Chondrocyte (in vitro differentiated cells): ENCODE results near the gene XPNPEP3. TPM values are rescaled to one million over a fixed set of nuclear protein-coding genes. Genes with fewer than 3 reads are reported as not detected.
"Not testable (repeated sequence)": the region's sequence is repeated elsewhere in the genome, so short reads cannot be mapped to it uniquely, and the experiment has no call there.

Source experiments
- DNase-seq: peaks from one replicate; pipeline ENCODE4 v3.0.0; 2021; ENCODE audit warnings: mixed read lengths, low spot score
- H3K27ac Mint-ChIP-seq: one replicate; pipeline ENCODE4 v1.8.0; 2021; ENCODE audit warnings: mild to moderate bottlenecking, moderate library complexity, mixed read lengths; ENCODE audit not compliant: unreplicated experiment
- H3K27me3 Mint-ChIP-seq: 2 replicates; pipeline ENCODE4 v1.8.0; 2021; ENCODE audit warnings: low read depth, mixed read lengths
- H3K36me3 Mint-ChIP-seq: 2 replicates; pipeline ENCODE4 v1.8.0; 2021; ENCODE audit warnings: low read depth, mixed read lengths
- H3K4me1 Mint-ChIP-seq: 2 replicates; pipeline ENCODE4 v1.8.0; 2021; ENCODE audit warnings: low read depth, mild to moderate bottlenecking, mixed read lengths
- H3K4me3 Mint-ChIP-seq: one replicate; pipeline ENCODE4 v1.8.0; 2021; ENCODE audit warnings: mild to moderate bottlenecking, moderate library complexity, mixed read lengths; ENCODE audit not compliant: unreplicated experiment
- H3K9me3 Mint-ChIP-seq: 2 replicates; pipeline ENCODE4 v1.8.0; 2021; ENCODE audit warnings: low read depth, mixed read lengths
- CTCF ChIP-seq: fragments of 200-600 bp; sonication (generic); IDR thresholded peaks from 2 replicates; pipeline ENCODE4 v1.5.0; 2021; ENCODE audit warnings: antibody characterized with exemption, mild to moderate bottlenecking, moderate library complexity
- total RNA-seq: library from RNA; stranded (reverse); gene quantifications from 3 replicates; pipeline ENCODE4 v1.2.1, GENCODE V29; 2021

The XPNPEP3 gene
- total RNA-seq, 1 donor from 2014 or later, result 15.3 TPM

- Mint-ChIP-seq H3K27me3 (no peaks in the 10 kb centered on the region), H3K4me3 (peak within 1 kb of the TSS; percentile 96), H3K27ac (peak within 1 kb of the TSS; percentile 93), H3K4me1 (peaks cover 28% of the 10 kb centered on the region), H3K36me3 (peaks cover 3% of the 10 kb centered on the region), H3K9me3 (no peaks in the 10 kb centered on the region)
- DNase-seq, result no peak
- TF ChIP-seq CTCF, result peak; percentile 76
Measured at GRCh38 chr22:40818747-40819598, 38.0 kb upstream of the XPNPEP3 start, which contains the start of gene SLC25A17. Gene SLC25A17, minus strand, starts transcription at chr22:40819346. Its CDS starts 98 bp downstream, at chr22:40819248.

GRCh38 chr22:40819599-40820140 is 37.3 kb upstream of the XPNPEP3 start:
- TF ChIP-seq CTCF, result no peak
- H3K27me3 Mint-ChIP-seq, result no peaks in the 10 kb centered on the region
- H3K27ac Mint-ChIP-seq, result peak overlapping the region; percentile 93
- DNase-seq, result no peak
- peak overlapping the region; percentile 96 for H3K4me3 Mint-ChIP-seq
- peaks cover 28% of the 10 kb centered on the region for H3K4me1 Mint-ChIP-seq
- peaks cover 3% of the 10 kb centered on the region for H3K36me3 Mint-ChIP-seq
- no peaks in the 10 kb centered on the region for H3K9me3 Mint-ChIP-seq

GRCh38 chr22:40823426-40823825 is 33.5 kb upstream of the XPNPEP3 start:
- Mint-ChIP-seq H3K27ac (no peak overlapping the region), H3K4me1 (peaks cover 16% of the 10 kb centered on the region), H3K4me3 (no peak overlapping the region), H3K36me3 (peaks cover 15% of the 10 kb centered on the region), H3K9me3 (no peaks in the 10 kb centered on the region), H3K27me3 (no peaks in the 10 kb centered on the region)
- DNase-seq, result no peak
- no peak for TF ChIP-seq CTCF

GRCh38 chr22:40826292-40826691 is 30.7 kb upstream of the XPNPEP3 start:
- H3K9me3 Mint-ChIP-seq, H3K4me3 Mint-ChIP-seq, H3K27me3 Mint-ChIP-seq, DNase-seq, H3K27ac Mint-ChIP-seq, H3K4me1 Mint-ChIP-seq: not testable (repeated sequence)
- peaks cover 28% of the 10 kb centered on the region for H3K36me3 Mint-ChIP-seq

GRCh38 chr22:40826984-40827741 is 29.8 kb upstream of the XPNPEP3 start:
- no peak for TF ChIP-seq CTCF
- Mint-ChIP-seq H3K27ac (no peak overlapping the region), H3K9me3 (no peaks in the 10 kb centered on the region), H3K36me3 (peaks cover 29% of the 10 kb centered on the region), H3K4me1 (peaks cover 2% of the 10 kb centered on the region), H3K27me3 (no peaks in the 10 kb centered on the region), H3K4me3 (no peak overlapping the region)
- no peak for DNase-seq
